NCI-H128 (cell line): Measurements from ENCODE around the gene RAB1B.

Experiments used
- DNase-seq: peaks from one replicate; lab custom pipeline; 2025; ENCODE audit not compliant: unreplicated experiment; lab: John Stamatoyannopoulos, UW

Gene RAB1B

GRCh38 chr11:66268244-66268951 is at the start of gene RAB1B:
RAB1B (plus strand) TSS chr11:66268639; CDS start chr11:66268680, 41 bp downstream.
- peak; percentile 99 for DNase-seq

GRCh38 chr11:66218846-66219620 is 49.4 kb upstream of the RAB1B start:
- no peak for DNase-seq

- no peak for DNase-seq
These were observed 48.4 kb upstream of the RAB1B start for GRCh38 chr11:66219846-66220565.

GRCh38 chr11:66220566-66220935 is 47.9 kb upstream of the RAB1B start:
- no peak for DNase-seq

- DNase-seq = no peak
These were observed 47.4 kb upstream of the RAB1B start for GRCh38 chr11:66221012-66221411.

- no peak for DNase-seq
These were observed 46.7 kb upstream of the RAB1B start for GRCh38 chr11:66221726-66222236.

- peak; percentile 89 for DNase-seq
These were observed 45.9 kb upstream of the RAB1B start for GRCh38 chr11:66222358-66223149.

GRCh38 chr11:66224226-66224855 is 44.1 kb upstream of the RAB1B start:
- no peak for DNase-seq

- no peak for DNase-seq
These were observed 43.4 kb upstream of the RAB1B start for GRCh38 chr11:66225066-66225465.

GRCh38 chr11:66226101-66226500 is 42.3 kb upstream of the RAB1B start:
- no peak for DNase-seq

- DNase-seq = no peak
These were observed 40.7 kb upstream of the RAB1B start for GRCh38 chr11:66227700-66228099.

GRCh38 chr11:66228521-66228920 is 39.9 kb upstream of the RAB1B start:
- no peak for DNase-seq

- no peak for DNase-seq
These were observed 38.3 kb upstream of the RAB1B start for GRCh38 chr11:66230156-66230555.

- no peak for DNase-seq
These were observed 37.5 kb upstream of the RAB1B start for GRCh38 chr11:66230978-66231377.

GRCh38 chr11:66231561-66231960 is 36.9 kb upstream of the RAB1B start:
- no peak for DNase-seq

- no peak for DNase-seq
These were observed 35.7 kb upstream of the RAB1B start for GRCh38 chr11:66232769-66233168.

- DNase-seq = no peak
These were observed 35.1 kb upstream of the RAB1B start for GRCh38 chr11:66233301-66233700.

GRCh38 chr11:66235141-66235540 is 33.3 kb upstream of the RAB1B start:
- DNase-seq = no peak

- no peak for DNase-seq
These were observed 30.6 kb upstream of the RAB1B start for GRCh38 chr11:66237867-66238266.

GRCh38 chr11:66238786-66239413 is 29.5 kb upstream of the RAB1B start:
- no peak for DNase-seq
